ENCODE results near the gene SORCS2. TPM values are rescaled to one million over a fixed set of nuclear protein-coding genes. Genes with fewer than 3 reads are reported as not detected.

Gene SORCS2
- total RNA-seq, 2 donors from 2014 or later = 1.5 to 1.7 TPM

DNA sequence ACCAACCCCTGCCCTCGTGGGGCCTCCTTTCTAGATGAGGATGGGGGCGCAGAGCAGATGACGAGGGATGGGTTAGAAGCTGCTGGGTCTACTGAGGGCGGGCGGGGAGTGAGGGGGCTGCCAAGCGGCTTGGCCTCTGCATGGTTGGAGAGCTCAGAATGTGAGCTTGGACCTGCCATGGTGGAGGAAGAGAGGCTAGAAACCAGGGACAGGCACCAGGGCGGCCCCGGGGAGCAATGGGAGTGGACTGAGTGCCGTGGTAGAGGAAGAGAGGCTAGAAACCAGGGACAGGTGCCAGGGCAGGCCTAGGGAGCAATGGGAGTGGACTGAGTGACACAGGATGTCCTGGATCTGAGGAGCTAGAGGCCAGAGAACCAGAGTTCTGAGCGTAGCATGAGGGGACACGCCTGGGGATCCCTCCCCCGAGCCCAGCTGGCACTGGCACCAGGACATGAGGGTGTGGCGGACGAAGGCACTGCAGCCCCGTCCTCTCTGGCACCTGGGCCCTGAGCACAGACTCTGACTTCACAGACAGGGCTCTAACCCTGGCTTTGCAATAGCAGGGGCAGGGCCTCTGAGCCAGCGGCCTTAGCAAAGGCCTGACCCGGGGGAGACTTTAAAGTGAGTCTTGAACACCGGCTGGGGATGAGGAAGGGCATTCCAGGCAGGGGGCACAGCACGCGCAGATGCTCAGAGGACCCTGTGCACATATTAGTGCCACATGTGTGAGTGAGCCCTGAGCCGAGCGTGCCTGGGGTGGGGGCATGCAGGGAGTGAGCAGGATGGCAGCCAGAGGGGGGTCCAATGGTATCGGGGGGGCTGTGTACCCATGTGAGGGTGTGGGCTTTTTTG is 456.4 kb downstream of the SORCS2 start:
- Histone ChIP-seq H3K4me3 (no peak overlapping the region), H3K4me1 (peaks cover 0 to 8% of the 10 kb centered on the region in 2 donors), H3K9me3 (peaks cover 0 to 5% of the 10 kb centered on the region in 2 donors), H3K27ac (no peak overlapping the region), H3K36me3 (no peaks in the 10 kb centered on the region), H3K27me3 (no peaks in the 10 kb centered on the region)
- DNase-seq (ENCODE audit: low spot score) = no peak
- TF ChIP-seq, protein P1, sequence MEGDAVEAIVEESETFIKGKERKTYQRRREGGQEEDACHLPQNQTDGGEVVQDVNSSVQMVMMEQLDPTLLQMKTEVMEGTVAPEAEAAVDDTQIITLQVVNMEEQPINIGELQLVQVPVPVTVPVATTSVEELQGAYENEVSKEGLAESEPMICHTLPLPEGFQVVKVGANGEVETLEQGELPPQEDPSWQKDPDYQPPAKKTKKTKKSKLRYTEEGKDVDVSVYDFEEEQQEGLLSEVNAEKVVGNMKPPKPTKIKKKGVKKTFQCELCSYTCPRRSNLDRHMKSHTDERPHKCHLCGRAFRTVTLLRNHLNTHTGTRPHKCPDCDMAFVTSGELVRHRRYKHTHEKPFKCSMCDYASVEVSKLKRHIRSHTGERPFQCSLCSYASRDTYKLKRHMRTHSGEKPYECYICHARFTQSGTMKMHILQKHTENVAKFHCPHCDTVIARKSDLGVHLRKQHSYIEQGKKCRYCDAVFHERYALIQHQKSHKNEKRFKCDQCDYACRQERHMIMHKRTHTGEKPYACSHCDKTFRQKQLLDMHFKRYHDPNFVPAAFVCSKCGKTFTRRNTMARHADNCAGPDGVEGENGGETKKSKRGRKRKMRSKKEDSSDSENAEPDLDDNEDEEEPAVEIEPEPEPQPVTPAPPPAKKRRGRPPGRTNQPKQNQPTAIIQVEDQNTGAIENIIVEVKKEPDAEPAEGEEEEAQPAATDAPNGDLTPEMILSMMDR (IDR thresholded peaks at IDR 0.05) = no peak

DNA sequence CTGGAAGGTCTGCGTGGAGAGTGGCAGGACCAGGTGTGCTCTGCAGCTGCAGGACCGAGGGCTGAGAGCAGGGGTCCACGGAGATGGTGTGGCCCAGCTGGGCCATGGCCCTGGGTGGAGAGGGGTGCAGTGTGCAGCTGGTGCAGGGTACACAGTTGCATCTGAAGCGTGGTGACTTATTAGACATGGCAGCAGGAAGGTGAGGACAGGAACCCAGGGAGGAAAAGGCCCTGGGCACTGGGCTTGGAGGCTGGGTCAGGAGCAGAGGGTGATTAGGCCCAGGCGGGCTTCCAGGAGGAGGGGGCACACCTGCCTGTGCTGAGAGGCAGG is 457.0 kb downstream of the SORCS2 start:
- Histone ChIP-seq H3K27ac (no peak overlapping the region), H3K4me1 (peaks cover 0 to 8% of the 10 kb centered on the region in 2 donors), H3K9me3 (peaks cover 0 to 2% of the 10 kb centered on the region in 2 donors), H3K27me3 (no peaks in the 10 kb centered on the region), H3K4me3 (no peak overlapping the region), H3K36me3 (no peaks in the 10 kb centered on the region)
- TF ChIP-seq, protein P1 (IDR thresholded peaks at IDR 0.05) = no peak
- DNase-seq (ENCODE audit: low spot score) = no peak

DNA sequence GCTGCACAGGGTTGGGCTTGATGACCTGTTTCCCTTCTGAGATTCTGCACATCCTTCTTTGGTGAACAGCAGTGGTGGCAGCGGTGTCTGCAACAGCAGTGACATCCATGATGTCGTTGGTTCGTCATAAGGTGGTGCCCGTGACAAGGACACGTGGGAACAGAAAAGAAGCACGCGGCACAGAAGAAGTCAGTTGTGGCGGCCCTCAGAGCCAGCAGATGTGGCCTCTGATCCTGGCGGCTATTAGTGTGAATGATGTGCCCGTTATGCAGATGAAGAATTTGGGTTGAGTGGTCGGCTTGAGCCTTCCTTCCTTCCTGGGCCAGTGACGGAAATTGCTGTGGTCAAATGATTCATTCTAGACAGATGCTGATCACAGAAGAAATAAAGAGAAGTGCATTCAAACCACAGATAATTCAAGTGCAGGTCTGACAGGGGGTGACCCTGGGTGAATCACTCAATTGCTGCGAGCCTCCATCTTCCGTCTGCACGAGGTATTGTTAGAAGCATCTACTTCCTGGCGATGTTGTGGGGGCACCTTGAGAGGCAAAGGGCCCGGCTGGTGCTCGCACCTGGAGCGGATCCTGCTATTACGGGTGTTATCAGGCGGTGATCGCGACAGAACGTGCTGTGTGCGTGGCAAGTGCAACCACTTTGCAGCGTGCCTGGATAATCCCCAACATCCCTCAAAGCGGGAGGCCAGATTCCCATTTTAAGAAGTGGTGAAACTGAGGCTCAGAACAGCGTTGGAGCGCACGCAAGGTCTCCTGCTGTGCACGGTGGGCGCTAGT is 457.6 kb downstream of the SORCS2 start:
- TF ChIP-seq, protein P1 (IDR thresholded peaks at IDR 0.05) = no peak
- Histone ChIP-seq H3K36me3 (no peaks in the 10 kb centered on the region), H3K27ac (no peak overlapping the region), H3K4me3 (no peak overlapping the region), H3K27me3 (no peaks in the 10 kb centered on the region), H3K9me3 (no peaks in the 10 kb centered on the region), H3K4me1 (peaks cover 0 to 8% of the 10 kb centered on the region in 2 donors)
- no peak for DNase-seq (ENCODE audit: low spot score)

DNA sequence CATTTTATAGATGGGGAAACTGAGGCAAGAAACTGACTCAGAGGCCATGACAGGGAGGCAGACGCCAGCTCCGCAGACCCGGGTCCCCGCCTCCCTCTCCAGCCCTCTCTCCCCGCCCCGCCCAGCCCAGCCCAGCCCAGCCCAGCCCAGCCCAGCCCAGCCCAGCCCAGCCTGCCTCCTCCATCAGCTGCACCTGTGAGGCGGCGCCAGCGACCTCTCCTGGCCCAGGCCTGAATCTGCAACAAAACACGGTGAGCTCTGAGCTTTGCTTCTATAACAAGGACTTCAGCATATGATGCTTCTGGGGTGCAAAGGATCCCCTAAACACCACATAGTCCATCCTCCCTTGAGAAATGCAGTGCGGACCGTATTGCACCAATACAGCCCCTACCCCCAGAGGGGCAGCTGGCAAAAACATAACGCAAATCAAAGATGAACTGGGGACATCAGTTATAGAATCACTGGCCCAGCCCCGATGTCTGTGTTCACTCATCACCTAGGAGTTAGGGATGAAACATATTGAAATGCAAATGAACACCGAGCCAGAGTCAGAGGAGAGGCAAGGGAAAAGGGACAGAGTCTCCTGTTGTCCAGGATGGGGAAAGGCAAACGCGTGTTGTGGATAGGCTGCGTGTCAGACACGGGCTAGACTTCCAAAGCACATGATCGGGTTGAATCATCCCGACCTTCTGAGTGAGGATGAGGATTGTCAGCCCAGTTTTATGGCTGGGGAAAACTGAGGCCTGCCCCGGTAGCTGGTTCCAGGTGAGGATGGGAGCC is 458.5 kb downstream of the SORCS2 start:
- Histone ChIP-seq H3K27ac (no peak overlapping the region), H3K9me3 (no peaks in the 10 kb centered on the region), H3K36me3 (no peaks in the 10 kb centered on the region), H3K27me3 (no peaks in the 10 kb centered on the region), H3K4me1 (peaks cover 0 to 8% of the 10 kb centered on the region in 2 donors), H3K4me3 (no peak overlapping the region)
- DNase-seq (ENCODE audit: low spot score) = no peak
- TF ChIP-seq, protein P1 (IDR thresholded peaks at IDR 0.05) = no peak

DNA sequence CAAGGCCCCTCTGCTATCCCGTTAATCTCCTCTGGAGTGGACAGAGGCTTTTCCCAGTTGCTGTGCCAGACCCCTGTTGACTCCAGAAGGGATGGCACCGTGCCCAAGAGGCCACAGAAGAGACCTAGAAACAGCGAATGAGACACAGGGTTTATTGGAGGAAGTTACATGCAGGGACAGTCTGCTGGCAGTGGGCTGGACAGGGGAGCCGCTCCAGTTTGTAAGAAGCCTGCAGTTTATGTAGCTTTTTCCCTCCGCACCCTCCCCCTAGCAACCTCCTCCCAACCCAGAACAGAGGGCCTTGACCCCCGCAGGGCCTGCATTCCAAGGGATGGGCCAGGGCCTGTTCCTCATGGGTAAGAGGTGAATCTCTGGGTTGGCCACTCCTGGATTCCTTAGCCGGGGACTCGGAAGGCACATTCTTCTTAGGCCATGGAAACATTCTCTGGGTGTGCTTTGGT is 459.2 kb downstream of the SORCS2 start:
- Histone ChIP-seq H3K4me1 (peaks cover 0 to 8% of the 10 kb centered on the region in 2 donors), H3K27ac (no peak overlapping the region), H3K27me3 (no peaks in the 10 kb centered on the region), H3K4me3 (no peak overlapping the region), H3K36me3 (no peaks in the 10 kb centered on the region), H3K9me3 (no peaks in the 10 kb centered on the region)
- DNase-seq (ENCODE audit: low spot score) = peak; percentile 71
- TF ChIP-seq, protein P1 (IDR thresholded peaks at IDR 0.05) = no peak
